Measurements from ENCODE around the gene PSMB5. TPM values are rescaled to one million over a fixed set of nuclear protein-coding genes. Genes with fewer than 3 reads are reported as not detected.

The PSMB5 gene
- total and polyA plus RNA-seq, 2 of the 13 experiments (the other 11 are each of a cell fraction or from before 2014, with no cell fraction given), result 705 to 871 TPM

GRCh38 chr14:23068789-23069412 lies 34.2 kb upstream of the PSMB5 start (continued):
- TF ChIP-seq, protein P1, sequence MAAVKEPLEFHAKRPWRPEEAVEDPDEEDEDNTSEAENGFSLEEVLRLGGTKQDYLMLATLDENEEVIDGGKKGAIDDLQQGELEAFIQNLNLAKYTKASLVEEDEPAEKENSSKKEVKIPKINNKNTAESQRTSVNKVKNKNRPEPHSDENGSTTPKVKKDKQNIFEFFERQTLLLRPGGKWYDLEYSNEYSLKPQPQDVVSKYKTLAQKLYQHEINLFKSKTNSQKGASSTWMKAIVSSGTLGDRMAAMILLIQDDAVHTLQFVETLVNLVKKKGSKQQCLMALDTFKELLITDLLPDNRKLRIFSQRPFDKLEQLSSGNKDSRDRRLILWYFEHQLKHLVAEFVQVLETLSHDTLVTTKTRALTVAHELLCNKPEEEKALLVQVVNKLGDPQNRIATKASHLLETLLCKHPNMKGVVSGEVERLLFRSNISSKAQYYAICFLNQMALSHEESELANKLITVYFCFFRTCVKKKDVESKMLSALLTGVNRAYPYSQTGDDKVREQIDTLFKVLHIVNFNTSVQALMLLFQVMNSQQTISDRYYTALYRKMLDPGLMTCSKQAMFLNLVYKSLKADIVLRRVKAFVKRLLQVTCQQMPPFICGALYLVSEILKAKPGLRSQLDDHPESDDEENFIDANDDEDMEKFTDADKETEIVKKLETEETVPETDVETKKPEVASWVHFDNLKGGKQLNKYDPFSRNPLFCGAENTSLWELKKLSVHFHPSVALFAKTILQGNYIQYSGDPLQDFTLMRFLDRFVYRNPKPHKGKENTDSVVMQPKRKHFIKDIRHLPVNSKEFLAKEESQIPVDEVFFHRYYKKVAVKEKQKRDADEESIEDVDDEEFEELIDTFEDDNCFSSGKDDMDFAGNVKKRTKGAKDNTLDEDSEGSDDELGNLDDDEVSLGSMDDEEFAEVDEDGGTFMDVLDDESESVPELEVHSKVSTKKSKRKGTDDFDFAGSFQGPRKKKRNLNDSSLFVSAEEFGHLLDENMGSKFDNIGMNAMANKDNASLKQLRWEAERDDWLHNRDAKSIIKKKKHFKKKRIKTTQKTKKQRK (IDR thresholded peaks at IDR 0.05; ENCODE audit: low read length), result no peak
- TF ChIP-seq PHF5A (CRISPR knock-in tag; IDR thresholded peaks at IDR 0.05; ENCODE audit: low read depth, unreplicated experiment), result peak; percentile 92
- TF ChIP-seq ZNF839 (CRISPR knock-in tag; IDR thresholded peaks at IDR 0.05; ENCODE audit: borderline replicate concordance), result no peak
- TF ChIP-seq PLSCR1 (CRISPR knock-in tag; IDR thresholded peaks at IDR 0.05; ENCODE audit: borderline replicate concordance), result no peak
- TF ChIP-seq PHF20 (CRISPR knock-in tag; IDR thresholded peaks at IDR 0.05), result no peak
- 0 out of 2 replicates have a peak, but pooled peaks have one; percentile 20 for TF ChIP-seq RARA (CRISPR knock-in tag; IDR thresholded peaks at IDR 0.05)
- TF ChIP-seq, protein P2, sequence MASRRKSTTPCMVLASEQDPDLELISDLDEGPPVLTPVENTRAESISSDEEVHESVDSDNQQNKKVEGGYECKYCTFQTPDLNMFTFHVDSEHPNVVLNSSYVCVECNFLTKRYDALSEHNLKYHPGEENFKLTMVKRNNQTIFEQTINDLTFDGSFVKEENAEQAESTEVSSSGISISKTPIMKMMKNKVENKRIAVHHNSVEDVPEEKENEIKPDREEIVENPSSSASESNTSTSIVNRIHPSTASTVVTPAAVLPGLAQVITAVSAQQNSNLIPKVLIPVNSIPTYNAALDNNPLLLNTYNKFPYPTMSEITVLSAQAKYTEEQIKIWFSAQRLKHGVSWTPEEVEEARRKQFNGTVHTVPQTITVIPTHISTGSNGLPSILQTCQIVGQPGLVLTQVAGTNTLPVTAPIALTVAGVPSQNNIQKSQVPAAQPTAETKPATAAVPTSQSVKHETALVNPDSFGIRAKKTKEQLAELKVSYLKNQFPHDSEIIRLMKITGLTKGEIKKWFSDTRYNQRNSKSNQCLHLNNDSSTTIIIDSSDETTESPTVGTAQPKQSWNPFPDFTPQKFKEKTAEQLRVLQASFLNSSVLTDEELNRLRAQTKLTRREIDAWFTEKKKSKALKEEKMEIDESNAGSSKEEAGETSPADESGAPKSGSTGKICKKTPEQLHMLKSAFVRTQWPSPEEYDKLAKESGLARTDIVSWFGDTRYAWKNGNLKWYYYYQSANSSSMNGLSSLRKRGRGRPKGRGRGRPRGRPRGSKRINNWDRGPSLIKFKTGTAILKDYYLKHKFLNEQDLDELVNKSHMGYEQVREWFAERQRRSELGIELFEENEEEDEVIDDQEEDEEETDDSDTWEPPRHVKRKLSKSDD (CRISPR knock-in tag; IDR thresholded peaks at IDR 0.05; ENCODE audit: low read depth), result 0 out of 2 replicates have a peak, but pooled peaks have one; percentile 57
- TF ChIP-seq TRIM24 (CRISPR knock-in tag; IDR thresholded peaks at IDR 0.05), result no peak
- TF ChIP-seq WIZ (CRISPR knock-in tag; IDR thresholded peaks at IDR 0.05), result no peak
- TF ChIP-seq ZFP36 (IDR thresholded peaks at IDR 0.05; ENCODE audit: borderline replicate concordance, low read depth, low read length, partially characterized antibody), result no peak
- TF ChIP-seq, protein P3, sequence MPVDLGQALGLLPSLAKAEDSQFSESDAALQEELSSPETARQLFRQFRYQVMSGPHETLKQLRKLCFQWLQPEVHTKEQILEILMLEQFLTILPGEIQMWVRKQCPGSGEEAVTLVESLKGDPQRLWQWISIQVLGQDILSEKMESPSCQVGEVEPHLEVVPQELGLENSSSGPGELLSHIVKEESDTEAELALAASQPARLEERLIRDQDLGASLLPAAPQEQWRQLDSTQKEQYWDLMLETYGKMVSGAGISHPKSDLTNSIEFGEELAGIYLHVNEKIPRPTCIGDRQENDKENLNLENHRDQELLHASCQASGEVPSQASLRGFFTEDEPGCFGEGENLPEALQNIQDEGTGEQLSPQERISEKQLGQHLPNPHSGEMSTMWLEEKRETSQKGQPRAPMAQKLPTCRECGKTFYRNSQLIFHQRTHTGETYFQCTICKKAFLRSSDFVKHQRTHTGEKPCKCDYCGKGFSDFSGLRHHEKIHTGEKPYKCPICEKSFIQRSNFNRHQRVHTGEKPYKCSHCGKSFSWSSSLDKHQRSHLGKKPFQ (CRISPR knock-in tag; IDR thresholded peaks at IDR 0.05; ENCODE audit: insufficient replicate concordance), result no peak
- TF ChIP-seq MAFF (IDR thresholded peaks at IDR 0.05; ENCODE audit: low read depth, low read length), result 0 out of 2 replicates have a peak, but pooled peaks have one; percentile 23
- peak; percentile 53; the same call in 1 of the 2 replicates for TF ChIP-seq ZNF780A (CRISPR knock-in tag; IDR thresholded peaks at IDR 0.05)
- no peak for TF ChIP-seq ZNF607 (CRISPR knock-in tag; IDR thresholded peaks at IDR 0.05; ENCODE audit: borderline replicate concordance)
- no peak for TF ChIP-seq ZFAT (CRISPR knock-in tag; conservative IDR thresholded peaks at IDR 0.05)
- 0 out of 2 replicates have a peak, but pooled peaks have one; percentile 32 for TF ChIP-seq ISX (CRISPR knock-in tag; conservative IDR thresholded peaks at IDR 0.05)
- TF ChIP-seq ZNF674 (CRISPR knock-in tag; IDR thresholded peaks at IDR 0.05; ENCODE audit: low read depth), result no peak
- TF ChIP-seq ZFP90 (CRISPR knock-in tag; IDR thresholded peaks at IDR 0.05; ENCODE audit: borderline replicate concordance), result peak; percentile 91; the same call in 1 of the 2 replicates
- TF ChIP-seq ZNF788 (CRISPR knock-in tag; IDR thresholded peaks at IDR 0.05; ENCODE audit: borderline replicate concordance), result peak; percentile 76; the same call in 1 of the 2 replicates
- peak; percentile 77 for TF ChIP-seq MIER3 (CRISPR knock-in tag; IDR thresholded peaks at IDR 0.05; ENCODE audit: borderline replicate concordance)
- no peak for TF ChIP-seq NFE2L2 (IDR thresholded peaks at IDR 0.05; ENCODE audit: low read length)
